ENCODE results near the gene ABCB11.
A peak's percentile ranks its signal among the peaks of the same experiment; 100 is the strongest.
"Not testable (repeated sequence)": the region's sequence is repeated elsewhere in the genome, so short reads cannot be mapped to it uniquely, and the experiment has no call there.

ABCB11 gene

DNA sequence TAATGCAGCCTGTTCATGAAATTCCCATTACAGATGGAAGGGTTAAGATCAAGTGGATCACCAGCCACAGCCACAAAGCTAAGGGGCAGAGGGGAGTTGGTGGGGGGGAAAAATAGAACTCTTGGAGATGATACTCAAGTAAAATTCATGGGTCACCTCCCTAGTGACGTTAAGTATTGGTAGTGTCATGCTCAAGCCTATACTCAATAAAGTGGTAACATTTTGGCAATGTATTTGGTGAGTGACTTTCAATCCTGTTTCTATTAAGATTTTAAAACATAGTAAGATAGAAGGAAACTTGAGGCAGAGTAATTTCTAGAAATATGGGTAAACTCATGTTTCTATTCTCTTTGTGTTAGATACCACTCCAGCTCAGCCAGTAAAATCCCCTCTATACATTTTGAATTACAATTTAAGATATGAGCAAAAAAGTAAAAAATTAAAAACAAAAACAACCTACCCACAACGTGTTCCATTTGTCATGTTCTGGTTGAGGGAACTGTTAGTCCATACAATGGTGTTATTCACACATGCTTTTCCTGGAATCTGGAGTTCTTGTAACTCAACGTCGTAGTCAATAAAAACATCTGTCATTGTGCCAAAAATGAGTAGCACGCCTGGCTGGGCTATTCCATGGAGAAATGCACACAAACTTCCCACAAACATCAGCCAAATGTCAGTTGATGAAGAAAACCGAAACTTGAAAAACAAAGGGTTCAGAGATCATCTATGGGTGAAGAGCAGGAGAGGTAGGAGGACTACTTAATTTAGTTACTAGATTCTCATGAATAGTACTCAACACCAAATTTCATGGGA is 18.1 kb downstream of the ABCB11 start:
- no peak for DNase-seq (ENCODE audit: low read depth)
- TF ChIP-seq, protein P1, sequence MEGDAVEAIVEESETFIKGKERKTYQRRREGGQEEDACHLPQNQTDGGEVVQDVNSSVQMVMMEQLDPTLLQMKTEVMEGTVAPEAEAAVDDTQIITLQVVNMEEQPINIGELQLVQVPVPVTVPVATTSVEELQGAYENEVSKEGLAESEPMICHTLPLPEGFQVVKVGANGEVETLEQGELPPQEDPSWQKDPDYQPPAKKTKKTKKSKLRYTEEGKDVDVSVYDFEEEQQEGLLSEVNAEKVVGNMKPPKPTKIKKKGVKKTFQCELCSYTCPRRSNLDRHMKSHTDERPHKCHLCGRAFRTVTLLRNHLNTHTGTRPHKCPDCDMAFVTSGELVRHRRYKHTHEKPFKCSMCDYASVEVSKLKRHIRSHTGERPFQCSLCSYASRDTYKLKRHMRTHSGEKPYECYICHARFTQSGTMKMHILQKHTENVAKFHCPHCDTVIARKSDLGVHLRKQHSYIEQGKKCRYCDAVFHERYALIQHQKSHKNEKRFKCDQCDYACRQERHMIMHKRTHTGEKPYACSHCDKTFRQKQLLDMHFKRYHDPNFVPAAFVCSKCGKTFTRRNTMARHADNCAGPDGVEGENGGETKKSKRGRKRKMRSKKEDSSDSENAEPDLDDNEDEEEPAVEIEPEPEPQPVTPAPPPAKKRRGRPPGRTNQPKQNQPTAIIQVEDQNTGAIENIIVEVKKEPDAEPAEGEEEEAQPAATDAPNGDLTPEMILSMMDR (IDR thresholded peaks at IDR 0.05; ENCODE audit: insufficient read depth, low read depth, low read length, missing control alignments), result no peak
- H3K4me3 ChIP-seq (ENCODE audit: low read length), result no peak overlapping the region

DNA sequence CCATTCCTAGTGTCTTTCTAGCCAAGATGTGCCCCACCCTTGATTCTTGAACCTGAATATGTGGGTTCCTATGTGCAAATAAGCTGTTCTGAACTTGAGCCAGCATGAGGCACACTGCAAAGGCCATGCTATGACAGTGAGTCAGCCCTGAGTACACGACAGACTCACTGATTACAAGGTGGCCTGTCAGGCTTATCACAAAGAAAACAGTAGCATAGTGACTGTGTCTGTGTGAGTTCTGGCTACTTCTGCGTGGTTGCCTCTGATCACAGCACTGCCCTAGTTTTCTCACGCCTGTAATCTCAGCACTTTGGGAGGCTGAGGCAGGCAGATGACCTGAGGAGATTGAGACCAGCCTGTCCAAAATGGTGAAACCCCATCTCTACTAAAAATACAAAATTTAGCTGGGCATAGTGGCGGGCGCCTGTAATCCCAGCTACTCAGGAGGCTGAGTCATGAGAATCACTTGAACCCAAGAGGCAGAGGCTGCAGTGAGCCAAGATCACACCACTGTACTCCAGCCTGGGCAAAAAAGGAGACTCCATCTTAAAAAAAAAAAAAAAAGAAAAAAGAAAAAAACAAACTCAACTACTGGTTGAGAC is 18.8 kb downstream of the ABCB11 start:
- H3K4me3 ChIP-seq (ENCODE audit: low read length), result not testable (repeated sequence)
- peak; percentile 96 for DNase-seq (ENCODE audit: low read depth)

DNA sequence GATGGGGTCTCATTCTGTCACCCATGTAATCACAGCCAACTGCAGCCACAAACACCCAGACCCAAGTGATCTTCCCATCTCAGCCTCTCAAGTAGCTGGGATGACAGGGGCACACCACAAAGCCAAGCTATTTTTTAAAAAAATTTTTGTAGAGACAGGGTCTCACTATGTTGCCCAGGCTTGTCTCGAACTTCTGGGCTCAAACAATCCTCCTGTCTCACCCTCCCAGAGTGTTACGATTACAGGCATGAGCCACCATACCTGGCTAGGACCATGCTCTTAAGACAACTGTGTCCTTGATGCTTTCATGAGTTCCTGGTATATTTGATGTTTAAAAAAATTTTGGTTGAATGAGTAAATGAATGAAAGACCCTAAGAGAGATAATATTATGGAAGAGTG is 19.4 kb downstream of the ABCB11 start:
- TF ChIP-seq, protein P1 (IDR thresholded peaks at IDR 0.05; ENCODE audit: insufficient read depth, low read depth, low read length, missing control alignments), result no peak
- DNase-seq (ENCODE audit: low read depth), result no peak
- H3K4me3 ChIP-seq (ENCODE audit: low read length), result no peak overlapping the region

DNA sequence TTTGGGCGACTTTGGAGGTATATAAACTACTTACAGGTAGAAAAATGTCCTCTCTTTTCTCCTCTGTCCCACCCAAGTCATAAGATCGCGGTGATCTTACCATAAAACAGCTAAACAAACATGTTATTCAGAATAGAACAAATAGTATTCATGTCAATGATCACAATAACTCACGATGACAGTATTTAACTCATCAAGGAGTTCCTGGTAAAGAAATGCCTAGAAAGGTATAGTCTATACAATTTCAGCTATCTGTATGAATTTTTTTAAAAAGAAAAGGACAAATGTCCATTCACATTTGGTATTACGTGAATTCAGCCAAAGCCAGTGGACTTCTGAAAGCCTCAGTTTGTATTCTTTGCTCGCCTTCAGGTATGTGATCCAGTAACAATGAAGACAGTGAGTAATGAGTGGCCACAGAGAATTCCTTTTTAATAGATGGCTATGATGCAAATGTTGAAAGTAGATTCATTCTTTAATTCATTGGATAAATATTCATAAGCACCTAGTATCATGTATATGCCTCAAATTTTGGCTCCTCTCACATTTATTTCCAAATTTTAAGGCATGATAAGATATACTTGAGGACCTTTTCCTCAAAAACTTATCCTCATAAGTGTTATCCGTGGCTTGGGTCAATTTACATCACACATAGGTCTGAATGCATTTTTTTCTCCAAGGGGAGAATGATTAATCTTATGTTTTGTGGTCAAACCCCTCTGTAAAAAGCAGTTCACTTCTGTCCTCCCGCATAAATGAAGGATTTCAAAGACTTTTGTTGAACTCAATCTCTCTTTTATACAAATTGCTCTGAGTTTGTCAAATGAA is 20.3 kb downstream of the ABCB11 start:
- DNase-seq (ENCODE audit: low read depth), result peak; percentile 60
- H3K4me3 ChIP-seq (ENCODE audit: low read length), result no peak overlapping the region
- TF ChIP-seq, protein P1 (IDR thresholded peaks at IDR 0.05; ENCODE audit: insufficient read depth, low read depth, low read length, missing control alignments), result no peak

DNA sequence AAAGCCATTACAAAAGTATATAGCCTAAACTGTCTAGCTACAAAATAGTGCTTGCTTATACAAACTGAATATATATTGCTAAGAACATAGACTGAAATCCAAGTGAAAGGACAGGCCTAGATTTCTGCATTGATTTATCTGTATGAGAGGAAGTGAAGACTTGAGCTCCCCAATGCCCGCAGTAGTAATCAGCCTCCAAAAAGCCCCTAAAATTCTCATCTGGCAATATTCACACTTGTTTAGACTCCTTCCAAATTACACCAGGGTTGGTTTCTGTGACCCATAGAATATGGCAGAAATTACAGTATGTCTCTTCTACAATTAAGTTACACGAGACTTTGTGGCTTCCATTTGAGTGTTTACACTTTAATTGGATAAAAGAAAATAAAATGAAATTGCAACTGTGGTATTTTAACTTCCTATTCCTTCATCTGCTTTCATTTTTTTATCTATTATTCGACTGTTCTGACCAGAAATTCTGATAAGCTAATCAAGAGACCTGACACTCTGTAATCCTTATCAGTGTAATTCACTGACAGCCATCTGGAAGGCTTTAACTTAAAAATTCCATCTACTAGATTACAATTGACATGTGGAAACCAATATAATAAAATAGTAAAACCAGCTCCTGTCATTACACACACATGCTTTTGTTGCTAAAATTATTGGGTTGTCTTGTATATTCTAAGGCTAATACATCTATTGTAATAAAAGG is 21.1 kb downstream of the ABCB11 start:
- TF ChIP-seq, protein P1 (IDR thresholded peaks at IDR 0.05; ENCODE audit: insufficient read depth, low read depth, low read length, missing control alignments), result no peak

DNA sequence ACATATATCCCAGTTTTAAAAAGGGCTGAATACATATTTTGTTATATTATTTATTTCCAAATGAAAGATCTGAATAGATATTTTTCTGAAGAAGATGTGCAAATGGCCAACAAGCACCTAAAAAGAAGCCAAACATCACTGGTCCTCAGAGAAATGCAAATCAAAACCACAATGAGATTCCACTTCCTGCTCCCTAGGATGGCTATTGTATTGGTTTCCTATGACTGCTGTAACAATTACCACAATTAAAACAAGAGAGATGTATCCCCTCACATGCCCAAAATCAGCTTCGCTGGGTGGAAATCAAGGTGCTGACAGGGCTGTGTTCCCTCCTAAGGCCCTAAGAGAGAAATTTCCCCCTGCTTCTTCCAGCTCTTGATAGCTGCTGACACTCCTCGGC is 23.2 kb downstream of the ABCB11 start:
- no peak for DNase-seq (ENCODE audit: low read depth)
- H3K4me3 ChIP-seq (ENCODE audit: low read length), result no peak overlapping the region
- TF ChIP-seq, protein P1 (IDR thresholded peaks at IDR 0.05; ENCODE audit: insufficient read depth, low read depth, low read length, missing control alignments), result no peak

More for the DNA sequence above, 21.1 kb downstream of the ABCB11 start:
- no peak for DNase-seq (ENCODE audit: low read depth)
- no peak overlapping the region for H3K4me3 ChIP-seq (ENCODE audit: low read length)
